Gastroesophageal sphincter (tissue), 3 donors: ENCODE data around the gene CD79B.

Experiments used
- EP300 ChIP-seq: sonication (generic); formaldehyde crosslinking; IDR thresholded peaks from one replicate; pipeline ENCODE4 v1.6.1; 2017; ENCODE audit warnings: antibody characterized with exemption, mild to moderate bottlenecking
- POLR2A ChIP-seq, 2 donors: fragments of 450-650 bp; IDR thresholded peaks; one replicate each; pipeline ENCODE4 v1.6.1; 2017; ENCODE audit warnings: antibody characterized with exemption in 2 of 2, mild to moderate bottlenecking in 2 of 2, moderate library complexity in 1 of 2
- POLR2AphosphoS5 ChIP-seq: sonication (generic); formaldehyde crosslinking; IDR thresholded peaks from one replicate; pipeline ENCODE4 v1.6.1; 2017; ENCODE audit warnings: antibody characterized with exemption
- TF ChIP-seq, protein P1 (sequence below), 4 experiments: fragments of 200-600 bp in 2 of 4; fragments of 450-650 bp in 2 of 4; sonication (generic) in 1 of 4; IDR thresholded peaks; one replicate each; pipeline ENCODE4 v1.5.1; 2017 to 2019; ENCODE audit warnings: antibody characterized with exemption in 4 of 4, mild to moderate bottlenecking in 2 of 4, moderate library complexity in 2 of 4

DNA sequence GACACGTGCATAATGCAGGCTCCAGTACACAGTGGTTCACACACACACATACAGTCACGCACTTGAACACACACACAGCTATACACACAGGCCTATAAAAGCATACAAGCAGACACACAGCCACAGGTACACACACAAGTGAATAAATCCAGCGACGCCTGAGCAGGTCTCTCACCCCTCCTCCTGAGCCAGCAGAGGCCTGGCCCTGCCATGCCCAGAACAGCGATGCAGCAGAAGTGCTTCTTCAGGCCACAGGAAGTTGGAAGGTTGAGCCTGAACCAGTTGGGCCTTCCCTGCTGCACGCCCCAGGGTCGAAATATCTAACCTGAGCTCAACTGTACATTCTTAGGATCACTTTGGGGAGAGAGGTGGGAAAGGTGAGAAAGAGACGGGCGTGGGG is 7.3 kb upstream of the CD79B start:
- TF ChIP-seq, protein P1, sequence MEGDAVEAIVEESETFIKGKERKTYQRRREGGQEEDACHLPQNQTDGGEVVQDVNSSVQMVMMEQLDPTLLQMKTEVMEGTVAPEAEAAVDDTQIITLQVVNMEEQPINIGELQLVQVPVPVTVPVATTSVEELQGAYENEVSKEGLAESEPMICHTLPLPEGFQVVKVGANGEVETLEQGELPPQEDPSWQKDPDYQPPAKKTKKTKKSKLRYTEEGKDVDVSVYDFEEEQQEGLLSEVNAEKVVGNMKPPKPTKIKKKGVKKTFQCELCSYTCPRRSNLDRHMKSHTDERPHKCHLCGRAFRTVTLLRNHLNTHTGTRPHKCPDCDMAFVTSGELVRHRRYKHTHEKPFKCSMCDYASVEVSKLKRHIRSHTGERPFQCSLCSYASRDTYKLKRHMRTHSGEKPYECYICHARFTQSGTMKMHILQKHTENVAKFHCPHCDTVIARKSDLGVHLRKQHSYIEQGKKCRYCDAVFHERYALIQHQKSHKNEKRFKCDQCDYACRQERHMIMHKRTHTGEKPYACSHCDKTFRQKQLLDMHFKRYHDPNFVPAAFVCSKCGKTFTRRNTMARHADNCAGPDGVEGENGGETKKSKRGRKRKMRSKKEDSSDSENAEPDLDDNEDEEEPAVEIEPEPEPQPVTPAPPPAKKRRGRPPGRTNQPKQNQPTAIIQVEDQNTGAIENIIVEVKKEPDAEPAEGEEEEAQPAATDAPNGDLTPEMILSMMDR (IDR thresholded peaks at IDR 0.05): no peak
- no peak for TF ChIP-seq POLR2A (IDR thresholded peaks at IDR 0.05)
- TF ChIP-seq POLR2AphosphoS5: no peak
- no peak for TF ChIP-seq EP300
